HCT116 (cell line): ENCODE measurements around the gene FTO. TPM values are rescaled to one million over a fixed set of nuclear protein-coding genes. Genes with fewer than 3 reads are reported as not detected.

Experiments used
- ATAC-seq: fragments of 200-7000 bp; cut with Tn5 transposase; 2 replicates; pipeline ENCODE4 v1.9.1; 2020; ENCODE audit warnings: mild to moderate bottlenecking, moderate library complexity
- BruUV-seq: library from RNA; stranded (reverse); fragments of 400-500 nt; replicated peaks from 2 replicates; lab custom pipeline; 2021; lab: Mats Ljungman, UMichigan
- CTCF ChIA-PET: fragments of 300-600 bp; sonication (Branson Sonifier 250); formaldehyde crosslinking; loops from one replicate; lab custom pipeline; 2021; ENCODE audit warnings: antibody characterized with exemption; lab: Charles Lee
- POLR2A ChIA-PET: fragments of 300-600, 350-600 bp; sonication (Branson Sonifier 250); formaldehyde crosslinking; loops from one replicate; lab custom pipeline; 2021; ENCODE audit warnings: antibody characterized with exemption; lab: Charles Lee
- RAD21 ChIA-PET, 2 experiments: fragments of 300-600 bp; sonication (Branson Sonifier 250); formaldehyde crosslinking; loops; one replicate each; lab custom pipeline; 2023; ENCODE audit warnings: low total read pairs in 2 of 2; ENCODE audit not compliant: uncharacterized antibody in 2 of 2, unreplicated experiment in 2 of 2, low non-redundant PET in 1 of 2; lab: Charles Lee
- DNase-seq: peaks from one replicate; pipeline ENCODE4 v3.0.0-alpha.2; 2010; ENCODE audit warnings: low read depth, low spot score
- H2AFZ ChIP-seq: fragments of 200-600 bp; shearing (Covaris generic), sonication (generic); 2 replicates; pipeline ENCODE4 v1.6.1; 2017; ENCODE audit warnings: low read depth, mixed run types, mixed read lengths, antibody characterized with exemption, low read length; ENCODE audit not compliant: poor library complexity, severe bottlenecking
- H3K27ac ChIP-seq: 2 replicates; pipeline ENCODE4 v1.5.1; 2012; ENCODE audit warnings: low read depth, low read length
- H3K27me3 ChIP-seq: fragments of 200-600 bp; sonication (generic); 2 replicates; pipeline ENCODE4 v1.6.1; 2016; ENCODE audit warnings: mixed run types, low read length, mixed read lengths; ENCODE audit not compliant: insufficient read depth
- H3K36me3 ChIP-seq, 2 experiments: fragments of 200-500 bp in 1 of 2; fragments of 200-600 bp in 1 of 2; sonication (Bioruptor generic) in 1 of 2; sonication (generic) in 1 of 2; 2 replicates each; pipeline versions ENCODE4 v1.5.1 to v1.6.1; 2014 to 2016; ENCODE audit warnings: low read length in 2 of 2, inconsistent platforms in 1 of 2, mixed read lengths in 1 of 2, mixed run types in 1 of 2; ENCODE audit not compliant: insufficient read depth in 2 of 2, control insufficient read depth in 1 of 2
- H3K4me1 ChIP-seq, 2 experiments: fragments of 200-600 bp in 1 of 2; sonication (generic) in 1 of 2; 2 replicates each; pipeline versions ENCODE4 v1.5.1 to v1.6.1; 2012 to 2017; ENCODE audit warnings: low read length in 2 of 2, inconsistent platforms in 1 of 2, mild to moderate bottlenecking in 1 of 2, mixed read lengths in 1 of 2, mixed run types in 1 of 2, moderate library complexity in 1 of 2; ENCODE audit not compliant: insufficient read depth in 2 of 2, control insufficient read depth in 1 of 2
- H3K4me2 ChIP-seq: fragments of 200-600 bp; sonication (generic); 2 replicates; pipeline ENCODE4 v1.6.1; 2017; ENCODE audit warnings: mixed run types, low read length, mixed read lengths
- H3K4me3 ChIP-seq, 2 experiments: fragments of 200-600 bp in 1 of 2; sonication (generic) in 1 of 2; replicated peaks in 1 of 2; 2 replicates each; pipeline ENCODE4 v1.5.1; 2011 to 2016; ENCODE audit warnings: low read length in 2 of 2, control low read depth in 1 of 2, low read depth in 1 of 2, mild to moderate bottlenecking in 1 of 2, mixed read lengths in 1 of 2, mixed run types in 1 of 2
- H3K79me2 ChIP-seq: fragments of 200-600 bp; sonication (generic); 2 replicates; pipeline ENCODE4 v1.6.1; 2017; ENCODE audit warnings: mild to moderate bottlenecking, mixed run types, low read length, moderate library complexity, mixed read lengths; ENCODE audit not compliant: insufficient read depth
- H3K9ac ChIP-seq: fragments of 200-600 bp; sonication (generic); 2 replicates; pipeline ENCODE4 v1.6.1; 2016; ENCODE audit warnings: low read length, mixed read lengths
- H3K9me2 ChIP-seq: fragments of 200-600 bp; sonication (generic), shearing (Covaris generic); 2 replicates; pipeline ENCODE4 v1.6.1; 2017; ENCODE audit warnings: mixed run types, mild to moderate bottlenecking, moderate library complexity; ENCODE audit not compliant: insufficient read depth
- H3K9me3 ChIP-seq, 2 experiments: fragments of 200-500 bp in 1 of 2; fragments of 200-600 bp in 1 of 2; sonication (Bioruptor generic) in 1 of 2; sonication (generic) in 1 of 2; 2 replicates each; pipeline ENCODE4 v1.6.1; 2014 to 2017; ENCODE audit warnings: low read length in 2 of 2, mixed read lengths in 2 of 2, inconsistent platforms in 1 of 2, low read depth in 1 of 2, mild to moderate bottlenecking in 1 of 2, mixed run types in 1 of 2, moderate library complexity in 1 of 2; ENCODE audit not compliant: control insufficient read depth in 1 of 2, insufficient read depth in 1 of 2
- H4K20me1 ChIP-seq: fragments of 200-600 bp; sonication (generic), shearing (Covaris generic); 2 replicates; pipeline ENCODE4 v1.6.1; 2017; ENCODE audit warnings: mixed run types, mild to moderate bottlenecking, moderate library complexity; ENCODE audit not compliant: insufficient read depth
- CBX3 ChIP-seq: IDR thresholded peaks from 2 replicates; pipeline ENCODE4 v1.6.1; 2012; ENCODE audit warnings: low read depth
- CEBPB ChIP-seq: IDR thresholded peaks from 2 replicates; pipeline ENCODE4 v1.6.1; 2012; ENCODE audit warnings: low read depth
- CTCF ChIP-seq, 3 experiments: fragments of 200-600 bp in 1 of 3; sonication (generic) in 1 of 3; IDR thresholded peaks in 2 of 3; conservative IDR thresholded peaks in 1 of 3; 2 replicates each; pipeline ENCODE4 v1.5.1; 2012 to 2017; ENCODE audit warnings: low read depth in 2 of 3, low read length in 2 of 3, antibody characterized with exemption in 1 of 3, borderline replicate concordance in 1 of 3, control low read depth in 1 of 3, mild to moderate bottlenecking in 1 of 3, mixed read lengths in 1 of 3, mixed run types in 1 of 3, moderate library complexity in 1 of 3; ENCODE audit not compliant: insufficient read depth in 1 of 3
- ELF1 ChIP-seq: IDR thresholded peaks from 2 replicates; pipeline ENCODE4 v1.6.1; 2012; ENCODE audit warnings: low read depth, borderline replicate concordance
- EZH2phosphoT487 ChIP-seq: fragments of 200-600 bp; IDR thresholded peaks from 2 replicates; pipeline ENCODE4 v1.6.1; 2018; ENCODE audit warnings: antibody characterized with exemption, borderline replicate concordance
- FOSL1 ChIP-seq: IDR thresholded peaks from 2 replicates; pipeline ENCODE4 v1.6.1; 2012; ENCODE audit warnings: low read depth
- RAD21 ChIP-seq: IDR thresholded peaks from 2 replicates; pipeline ENCODE4 v1.6.1; 2012; ENCODE audit warnings: low read depth, mild to moderate bottlenecking
- SRF ChIP-seq: IDR thresholded peaks from 2 replicates; pipeline ENCODE4 v1.6.1; 2012; ENCODE audit warnings: low read depth
- YY1 ChIP-seq: IDR thresholded peaks from 2 replicates; pipeline ENCODE4 v1.6.1; 2011; ENCODE audit warnings: low read length, low read depth, moderate library complexity, mild to moderate bottlenecking; ENCODE audit not compliant: insufficient replicate concordance; ENCODE audit errors: extremely low read depth
- ZNF274 ChIP-seq: fragments of 200-500 bp; sonication (Bioruptor generic); IDR thresholded peaks from 2 replicates; pipeline ENCODE4 v1.6.1; 2014; ENCODE audit warnings: mild to moderate bottlenecking, low read depth, low read length, inconsistent platforms
- intact Hi-C: fragments of 100-400 bp; cut with micrococcal nuclease; formaldehyde crosslinking; loops from 2 replicates; pipeline ENCODE4 v1.10.0; 2022
- total RNA-seq: library from RNA; stranded (reverse); gene quantifications from one replicate; pipeline ENCODE4 v1.2.1, GENCODE V29; 2021; ENCODE audit not compliant: unreplicated experiment
- TF ChIP-seq, protein P1 (sequence below): IDR thresholded peaks from 2 replicates; pipeline ENCODE4 v1.6.1; 2012; ENCODE audit warnings: low read depth
- TF ChIP-seq, protein P2 (sequence below): IDR thresholded peaks from 2 replicates; pipeline ENCODE4 v1.6.1; 2012

The FTO gene
- total RNA-seq, 1 experiment from 2014 or later, result 55.2 TPM

- POLR2A ChIA-PET, result no interaction called here
- H3K27ac ChIP-seq, result no peak overlapping the region
- H3K27me3 ChIP-seq, result no peaks in the 10 kb centered on the region
- no peak overlapping the region for H3K4me2 ChIP-seq
- H3K36me3 ChIP-seq, result no peaks in the 10 kb centered on the region
- H3K79me2 ChIP-seq, result 0 out of 2 replicates have a peak, but pooled peaks cover 12% of the 10 kb centered on the region
- H3K4me1 ChIP-seq, result peaks cover 41 to 42% of the 10 kb centered on the region in 2 experiments
- RAD21 ChIA-PET, result interaction anchor here in 1 of 2 experiments (0.7 kb wide), 1 partner anchor 322 kb away, joined by 4 read pairs; no protein-coding TSS in a partner anchor
- H3K9me3 ChIP-seq, result no peaks in the 10 kb centered on the region
- DNase-seq, result no peak
- CTCF ChIA-PET, result no interaction called here
- H4K20me1 ChIP-seq, result 0 out of 2 replicates have a peak, but pooled peaks cover 4% of the 10 kb centered on the region
- no peak overlapping the region for H3K4me3 ChIP-seq
- no peak for ATAC-seq
- TF ChIP-seq YY1, result no peak
- TF ChIP-seq EZH2phosphoT487, result no peak
- TF ChIP-seq, protein P1, sequence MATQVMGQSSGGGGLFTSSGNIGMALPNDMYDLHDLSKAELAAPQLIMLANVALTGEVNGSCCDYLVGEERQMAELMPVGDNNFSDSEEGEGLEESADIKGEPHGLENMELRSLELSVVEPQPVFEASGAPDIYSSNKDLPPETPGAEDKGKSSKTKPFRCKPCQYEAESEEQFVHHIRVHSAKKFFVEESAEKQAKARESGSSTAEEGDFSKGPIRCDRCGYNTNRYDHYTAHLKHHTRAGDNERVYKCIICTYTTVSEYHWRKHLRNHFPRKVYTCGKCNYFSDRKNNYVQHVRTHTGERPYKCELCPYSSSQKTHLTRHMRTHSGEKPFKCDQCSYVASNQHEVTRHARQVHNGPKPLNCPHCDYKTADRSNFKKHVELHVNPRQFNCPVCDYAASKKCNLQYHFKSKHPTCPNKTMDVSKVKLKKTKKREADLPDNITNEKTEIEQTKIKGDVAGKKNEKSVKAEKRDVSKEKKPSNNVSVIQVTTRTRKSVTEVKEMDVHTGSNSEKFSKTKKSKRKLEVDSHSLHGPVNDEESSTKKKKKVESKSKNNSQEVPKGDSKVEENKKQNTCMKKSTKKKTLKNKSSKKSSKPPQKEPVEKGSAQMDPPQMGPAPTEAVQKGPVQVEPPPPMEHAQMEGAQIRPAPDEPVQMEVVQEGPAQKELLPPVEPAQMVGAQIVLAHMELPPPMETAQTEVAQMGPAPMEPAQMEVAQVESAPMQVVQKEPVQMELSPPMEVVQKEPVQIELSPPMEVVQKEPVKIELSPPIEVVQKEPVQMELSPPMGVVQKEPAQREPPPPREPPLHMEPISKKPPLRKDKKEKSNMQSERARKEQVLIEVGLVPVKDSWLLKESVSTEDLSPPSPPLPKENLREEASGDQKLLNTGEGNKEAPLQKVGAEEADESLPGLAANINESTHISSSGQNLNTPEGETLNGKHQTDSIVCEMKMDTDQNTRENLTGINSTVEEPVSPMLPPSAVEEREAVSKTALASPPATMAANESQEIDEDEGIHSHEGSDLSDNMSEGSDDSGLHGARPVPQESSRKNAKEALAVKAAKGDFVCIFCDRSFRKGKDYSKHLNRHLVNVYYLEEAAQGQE, result no peak
- no peak for TF ChIP-seq FOSL1
- TF ChIP-seq, protein P2, sequence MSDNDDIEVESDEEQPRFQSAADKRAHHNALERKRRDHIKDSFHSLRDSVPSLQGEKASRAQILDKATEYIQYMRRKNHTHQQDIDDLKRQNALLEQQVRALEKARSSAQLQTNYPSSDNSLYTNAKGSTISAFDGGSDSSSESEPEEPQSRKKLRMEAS, result no peak
- no peak for TF ChIP-seq CBX3
- no peak for TF ChIP-seq RAD21
- no peak for TF ChIP-seq SRF
- TF ChIP-seq ZNF274, result no peak
- TF ChIP-seq CTCF (IDR thresholded peaks at IDR 0.05 in 2 of 3, conservative IDR thresholded peaks at IDR 0.05 in 1 of 3; ENCODE audit: borderline replicate concordance in 1 of 3, insufficient read depth in 1 of 3, low read depth in 2 of 3, low read length in 2 of 3), result no peak
- no peak for TF ChIP-seq ELF1
- TF ChIP-seq CEBPB, result no peak
- no peak overlapping the region for H3K9ac ChIP-seq
- BruUV-seq, result no TSS peak
- 0 out of 2 replicates have a peak, but pooled peaks cover 3% of the 10 kb centered on the region for H3K9me2 ChIP-seq
- H2AFZ ChIP-seq, result no peak overlapping the region
- intact Hi-C loops, result no loop called here
Observed at GRCh38 chr16:53785916-53786315, 82.0 kb downstream of the FTO start.
